ENCODE results near the gene SRSF3.

DNA sequence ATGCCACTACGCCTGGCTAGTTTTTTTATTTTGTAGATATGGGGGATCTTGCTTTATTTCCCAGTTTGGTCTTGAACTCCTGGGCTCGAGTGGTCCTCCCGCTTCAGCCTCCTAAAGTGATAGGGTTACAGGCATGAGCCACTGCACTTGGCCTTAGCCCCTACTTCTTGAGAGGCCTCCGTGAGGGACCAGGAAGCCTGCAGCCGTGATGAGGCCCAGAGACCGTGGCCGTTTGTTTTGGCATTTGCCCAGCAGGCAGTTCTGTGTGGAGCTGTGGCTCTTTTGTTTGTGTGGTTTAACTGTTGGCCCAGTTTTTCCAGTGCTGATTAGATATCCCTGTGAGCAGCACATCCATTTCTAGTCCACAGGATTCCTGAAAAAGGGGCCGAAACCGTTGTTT lies 39.8 kb downstream of the SRSF3 start:
- TF ChIP-seq, protein P1, sequence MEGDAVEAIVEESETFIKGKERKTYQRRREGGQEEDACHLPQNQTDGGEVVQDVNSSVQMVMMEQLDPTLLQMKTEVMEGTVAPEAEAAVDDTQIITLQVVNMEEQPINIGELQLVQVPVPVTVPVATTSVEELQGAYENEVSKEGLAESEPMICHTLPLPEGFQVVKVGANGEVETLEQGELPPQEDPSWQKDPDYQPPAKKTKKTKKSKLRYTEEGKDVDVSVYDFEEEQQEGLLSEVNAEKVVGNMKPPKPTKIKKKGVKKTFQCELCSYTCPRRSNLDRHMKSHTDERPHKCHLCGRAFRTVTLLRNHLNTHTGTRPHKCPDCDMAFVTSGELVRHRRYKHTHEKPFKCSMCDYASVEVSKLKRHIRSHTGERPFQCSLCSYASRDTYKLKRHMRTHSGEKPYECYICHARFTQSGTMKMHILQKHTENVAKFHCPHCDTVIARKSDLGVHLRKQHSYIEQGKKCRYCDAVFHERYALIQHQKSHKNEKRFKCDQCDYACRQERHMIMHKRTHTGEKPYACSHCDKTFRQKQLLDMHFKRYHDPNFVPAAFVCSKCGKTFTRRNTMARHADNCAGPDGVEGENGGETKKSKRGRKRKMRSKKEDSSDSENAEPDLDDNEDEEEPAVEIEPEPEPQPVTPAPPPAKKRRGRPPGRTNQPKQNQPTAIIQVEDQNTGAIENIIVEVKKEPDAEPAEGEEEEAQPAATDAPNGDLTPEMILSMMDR (IDR thresholded peaks at IDR 0.05), result no peak
- no peak for TF ChIP-seq POLR2A (IDR thresholded peaks at IDR 0.05)

Data from uterus (tissue), 2 donors.